ENCODE measurements around the gene DEFB124.
"Not testable (repeated sequence)": the region's sequence is repeated elsewhere in the genome, so short reads cannot be mapped to it uniquely, and the experiment has no call there.

The DEFB124 gene, protein sequence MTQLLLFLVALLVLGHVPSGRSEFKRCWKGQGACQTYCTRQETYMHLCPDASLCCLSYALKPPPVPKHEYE
- total RNA-seq: 0 to 0.04 reads per million in 2 donors

DNA sequence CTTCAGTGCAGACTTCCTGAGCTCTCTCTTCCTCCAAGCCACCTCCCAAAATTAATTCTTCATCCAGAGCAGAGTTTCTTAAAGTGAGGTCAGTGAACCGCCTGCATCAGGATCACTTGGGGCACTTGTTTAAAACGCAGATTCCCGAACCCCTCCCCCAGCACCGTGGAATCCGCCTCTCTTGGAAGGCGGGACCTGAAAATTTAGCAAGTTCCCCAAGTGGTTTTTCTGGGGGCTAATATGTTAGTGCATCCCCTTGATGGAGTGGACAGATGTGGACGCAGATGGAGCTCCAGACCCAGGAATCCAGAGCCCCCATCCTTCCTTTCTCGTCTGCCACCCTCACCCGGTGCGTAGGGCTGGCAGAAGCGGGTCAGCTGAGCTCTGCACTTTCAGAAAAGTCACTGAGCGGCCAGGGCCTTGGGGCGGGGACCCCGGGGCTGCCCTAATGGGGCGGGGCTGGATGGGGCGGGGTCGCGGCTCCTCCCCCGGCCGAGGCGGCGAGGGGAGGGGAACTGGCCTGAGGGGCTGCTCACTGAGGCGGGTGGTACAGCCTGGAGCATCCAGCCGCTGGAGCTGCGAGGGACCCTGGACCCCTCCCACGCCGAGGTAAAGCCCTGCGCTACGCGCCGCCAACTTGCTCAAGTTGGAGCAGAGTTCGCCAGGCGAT is at the start of gene DEFB124, which contains the start of gene REM1:
Gene DEFB124 (minus strand): TSS at position 370 of the 670 bp plus-strand sequence. CDS start 2,114 bp downstream, outside the sequence.
Gene REM1 (plus strand): TSS at position 531 of the 670 bp plus-strand sequence. CDS start 1,158 bp downstream, outside the sequence.
- DNase-seq: no peak

GRCh38 chr20:31523361-31524283 is 48.7 kb upstream of the DEFB124 start:
- DNase-seq: no peak

- no peak for DNase-seq
Observed at GRCh38 chr20:31522731-31523130, 47.8 kb upstream of the DEFB124 start.

DNA sequence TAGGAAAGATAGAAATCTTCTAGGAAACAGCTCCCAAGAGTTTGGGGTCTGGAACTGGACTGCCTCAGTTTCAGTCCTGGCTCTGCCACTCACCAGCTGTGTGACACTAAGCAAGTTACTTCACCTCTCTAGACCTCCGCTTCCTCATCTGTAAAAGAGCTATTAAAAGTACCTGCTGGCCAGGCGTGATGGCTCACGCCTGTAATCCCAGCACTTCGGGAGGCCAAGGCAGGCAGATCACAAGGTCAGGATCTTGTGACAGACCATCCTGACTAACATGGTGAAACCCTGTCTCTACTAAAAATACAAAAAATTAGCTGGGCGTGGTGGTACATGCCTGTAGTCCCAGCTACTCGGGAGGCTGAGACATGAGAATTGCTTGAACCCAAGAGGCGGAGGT is 46.3 kb upstream of the DEFB124 start:
- not testable (repeated sequence) for DNase-seq

DNA sequence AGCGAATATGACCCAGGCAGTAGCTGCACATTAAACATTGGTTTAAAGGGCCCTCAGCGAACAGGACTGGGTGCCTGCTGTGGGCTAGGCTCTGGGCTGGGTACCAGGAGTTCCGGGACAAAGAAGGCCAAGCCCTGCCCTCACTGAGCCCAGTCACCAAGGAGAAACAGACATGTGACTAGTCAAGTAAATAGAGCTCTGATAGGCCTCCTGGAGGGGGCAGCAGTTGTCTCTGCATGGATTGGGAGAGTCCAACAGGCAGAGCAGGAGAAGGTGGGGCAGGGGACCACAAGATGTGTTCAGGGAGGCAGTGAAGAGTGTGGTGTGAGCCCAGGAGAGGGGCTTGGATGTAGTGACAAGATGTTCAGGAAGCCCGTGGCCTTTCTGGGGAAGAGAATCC is 42.4 kb upstream of the DEFB124 start:
- no peak for DNase-seq

DNA sequence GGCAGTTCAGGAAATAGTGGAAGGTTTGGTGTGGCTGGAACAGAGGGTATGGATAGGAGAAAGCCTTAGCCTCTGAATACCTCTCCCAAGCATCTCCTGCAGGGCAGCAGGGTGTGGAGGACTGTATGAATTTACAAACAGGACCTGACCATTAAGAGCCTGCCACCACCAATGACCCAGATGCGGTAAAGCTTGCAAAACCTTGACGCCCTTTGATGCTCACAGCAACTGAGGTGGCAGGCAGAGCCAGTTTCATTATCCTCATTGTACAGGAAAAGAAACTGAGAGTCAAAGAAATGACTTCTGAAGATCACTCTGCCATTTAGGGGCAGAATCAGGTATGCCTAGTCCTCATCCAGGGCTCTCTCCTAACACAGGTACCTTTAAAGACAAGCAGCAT is 41.7 kb upstream of the DEFB124 start:
- no peak for DNase-seq

GRCh38 chr20:31516166-31516565 is 41.2 kb upstream of the DEFB124 start:
- DNase-seq: no peak

- no peak for DNase-seq
Observed at GRCh38 chr20:31515775-31516107, 40.8 kb upstream of the DEFB124 start.

DNA sequence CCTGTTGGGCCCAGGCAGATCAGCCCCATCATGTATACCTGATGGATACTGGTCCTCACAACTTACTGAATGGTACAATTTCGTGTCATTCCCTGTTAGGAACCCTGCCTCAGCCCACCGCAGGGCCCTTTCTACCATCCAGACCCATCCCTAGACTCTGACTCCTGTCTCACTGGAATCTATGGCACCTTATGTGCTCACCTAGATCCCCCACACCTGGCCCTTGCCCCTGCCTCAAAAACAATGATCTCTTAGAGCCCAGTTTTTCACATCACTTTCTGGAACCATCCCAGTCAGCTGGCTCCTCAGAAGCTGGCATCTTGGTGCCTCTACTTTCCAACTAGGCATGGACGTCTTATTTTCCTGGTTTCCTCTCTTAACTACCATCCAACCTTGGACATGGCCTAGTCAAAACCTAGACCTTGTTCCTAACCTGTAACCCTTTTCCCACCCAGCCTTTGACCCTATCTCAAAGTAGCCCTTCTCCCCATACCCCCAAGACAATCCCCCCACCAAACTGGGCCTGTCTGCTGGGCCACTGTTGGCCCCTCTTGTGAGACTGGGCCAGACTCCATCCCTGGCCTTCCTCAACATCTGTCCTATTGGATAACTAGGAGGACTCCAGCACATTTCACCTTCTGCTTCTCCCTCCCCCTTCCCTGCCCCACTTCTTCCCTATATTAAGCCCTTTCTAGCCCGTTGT is 40.3 kb upstream of the DEFB124 start:
- no peak for DNase-seq

DNA sequence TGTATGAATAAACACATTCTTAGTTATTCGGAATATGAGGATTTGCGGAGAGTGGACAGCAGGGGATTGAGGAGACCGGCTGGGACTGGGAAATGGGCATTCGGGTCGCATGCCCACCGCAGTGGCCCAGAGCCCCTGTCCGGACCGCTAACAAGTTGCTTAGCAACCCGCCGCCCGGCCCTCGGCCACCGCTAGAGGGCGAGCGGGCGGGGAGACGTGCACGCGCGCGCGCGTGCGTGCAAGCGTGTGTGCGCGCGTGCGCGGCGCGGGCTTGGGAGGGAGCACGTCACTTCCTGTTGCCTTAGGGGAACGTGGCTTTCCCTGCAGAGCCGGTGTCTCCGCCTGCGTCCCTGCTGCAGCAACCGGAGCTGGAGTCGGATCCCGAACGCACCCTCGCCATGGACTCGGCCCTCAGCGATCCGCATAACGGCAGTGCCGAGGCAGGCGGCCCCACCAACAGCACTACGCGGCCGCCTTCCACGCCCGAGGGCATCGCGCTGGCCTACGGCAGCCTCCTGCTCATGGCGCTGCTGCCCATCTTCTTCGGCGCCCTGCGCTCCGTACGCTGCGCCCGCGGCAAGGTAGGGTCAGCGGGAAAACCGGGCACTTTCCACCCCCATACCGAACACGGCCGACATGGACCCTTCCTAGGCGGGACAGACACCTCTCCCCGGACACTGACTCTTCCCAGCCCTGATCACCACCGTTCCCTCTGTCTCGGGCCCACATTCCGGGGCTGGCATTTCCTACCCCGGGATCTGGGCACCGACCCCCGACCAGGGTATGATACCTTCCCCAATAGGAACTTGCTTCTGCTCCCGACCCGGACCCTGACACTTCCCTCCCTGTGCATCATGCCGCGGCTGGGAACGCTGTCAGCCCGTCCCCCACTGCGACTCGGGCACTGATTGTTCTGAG is 39.5 kb upstream of the DEFB124 start, which contains the start of gene HM13:
Gene HM13 (plus strand): TSS at position 289 of the 918 bp plus-strand sequence. CDS start 110 bp downstream, at position 399.
- DNase-seq: peak; percentile 86

DNA sequence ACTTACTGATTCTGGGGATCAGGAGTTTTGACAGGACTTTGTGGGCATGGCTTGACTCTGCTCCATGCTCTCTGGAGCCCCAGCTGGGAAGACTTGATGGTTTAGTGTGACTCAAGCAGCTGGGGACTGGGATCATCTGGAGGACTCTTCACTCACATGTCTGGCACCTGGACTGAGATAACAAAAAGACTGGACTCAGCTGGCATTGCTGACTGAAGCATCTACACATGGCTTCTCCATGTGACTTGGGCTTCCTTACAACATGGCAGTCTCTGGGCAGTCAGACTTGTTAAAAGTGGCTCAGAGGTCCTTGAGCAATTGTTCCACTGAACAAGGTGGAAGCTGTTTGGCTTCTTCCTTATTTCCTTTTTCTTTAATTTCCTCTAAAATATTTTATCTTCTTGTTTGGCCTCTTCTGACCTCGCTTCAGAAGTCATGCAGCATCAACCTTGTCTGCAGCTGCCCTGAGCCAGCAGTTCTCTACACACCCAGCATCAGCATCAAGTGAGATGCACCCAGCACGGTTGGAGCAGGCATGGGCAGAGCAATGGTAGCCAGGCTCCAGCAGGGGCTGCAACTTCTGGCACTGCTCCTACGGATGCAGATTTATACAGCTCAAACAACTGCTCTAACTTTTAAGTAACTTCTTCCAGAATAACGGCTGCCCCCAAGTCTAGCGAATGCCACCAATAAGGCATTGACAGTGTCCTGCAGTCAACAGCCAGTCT is 33.8 kb upstream of the DEFB124 start:
- no peak for DNase-seq

DNA sequence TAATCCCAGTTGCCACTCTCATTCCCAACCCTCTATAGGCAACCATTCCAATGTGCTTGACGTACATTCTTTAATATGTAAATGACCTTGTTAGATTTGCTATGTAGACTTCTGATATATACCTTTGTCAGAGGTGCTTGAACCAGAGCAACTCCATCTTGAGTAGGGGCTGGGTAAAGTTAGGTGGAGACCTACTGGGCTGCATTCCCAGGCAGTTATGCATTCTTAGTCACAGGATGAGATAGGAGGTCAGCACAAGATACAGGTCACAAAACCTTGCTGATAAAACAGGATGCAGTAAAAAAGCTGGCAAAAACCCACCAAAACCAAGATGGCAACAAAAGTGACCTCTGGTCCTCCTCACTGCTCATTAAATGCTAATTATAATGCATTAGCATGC is 31.0 kb upstream of the DEFB124 start:
- DNase-seq: no peak

- not testable (repeated sequence) for DNase-seq
Observed at GRCh38 chr20:31502884-31503673, 28.2 kb upstream of the DEFB124 start.

GRCh38 chr20:31500527-31500926 is 25.6 kb upstream of the DEFB124 start:
- no peak for DNase-seq

DNA sequence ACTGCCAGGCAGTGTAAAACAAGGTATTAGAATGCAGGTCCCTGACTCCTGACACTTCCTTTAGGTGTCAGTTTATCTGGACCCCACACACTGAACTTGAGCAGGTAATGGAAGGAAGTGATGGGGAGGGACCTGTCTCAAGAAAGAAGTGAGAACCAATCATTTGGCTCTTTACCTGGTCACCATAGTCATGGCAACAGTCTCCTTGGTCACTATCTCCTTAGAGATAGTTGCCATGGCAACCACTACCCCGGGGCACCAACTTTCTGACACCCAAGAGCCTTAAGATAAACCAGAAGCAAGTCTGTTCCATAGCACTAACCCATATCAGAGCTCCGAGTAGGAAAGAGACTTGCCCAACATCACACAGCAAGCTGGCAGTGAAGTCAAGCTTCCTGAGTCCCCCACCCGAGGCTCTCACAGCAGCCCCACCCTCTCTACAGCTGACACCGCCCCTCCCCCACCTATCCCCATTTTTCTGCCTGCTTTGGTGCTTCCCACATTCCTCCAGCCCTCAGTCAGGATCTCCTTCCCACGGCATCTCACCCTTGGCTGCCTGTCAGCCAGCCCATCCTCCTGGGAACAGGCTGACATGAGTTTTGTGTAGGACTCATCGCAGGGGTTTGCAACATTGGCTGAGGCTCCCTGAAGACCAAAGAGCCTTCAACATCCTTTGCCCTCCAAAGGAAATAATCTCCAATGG is 23.1 kb upstream of the DEFB124 start:
- DNase-seq: no peak

- DNase-seq: no peak
Observed at GRCh38 chr20:31496761-31497295, 21.9 kb upstream of the DEFB124 start.

- DNase-seq: no peak
Observed at GRCh38 chr20:31494131-31494530, 19.2 kb upstream of the DEFB124 start.

DNA sequence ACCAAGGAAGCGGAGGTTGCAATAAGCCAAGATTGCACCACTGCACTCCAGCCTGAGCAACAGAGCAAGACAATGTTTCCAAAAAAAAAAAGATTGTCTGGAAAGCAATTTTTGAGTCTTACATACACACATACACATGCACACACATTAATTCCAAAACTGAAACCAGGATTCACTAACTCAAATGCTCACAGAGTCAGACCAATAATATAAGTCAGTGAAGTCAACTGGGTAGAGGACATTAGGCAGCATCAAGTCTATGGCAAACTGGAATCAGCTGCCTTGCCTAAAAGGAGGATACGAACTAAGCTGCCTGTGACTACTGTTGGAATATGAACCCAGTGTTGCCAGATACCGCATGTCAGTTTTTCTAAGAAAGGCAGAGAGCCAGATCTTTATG is 15.8 kb upstream of the DEFB124 start:
- no peak for DNase-seq

- DNase-seq: no peak
Observed at GRCh38 chr20:31489152-31489551, 14.2 kb upstream of the DEFB124 start.

Data from activated gamma-delta T cell (primary cell).